GM12878 (cell line): ENCODE measurements around the gene MT1X.

ENCODE experiments used
- BCL3 ChIP-seq: IDR thresholded peaks from 2 replicates; pipeline ENCODE4 v1.6.1; 2011; ENCODE audit warnings: borderline replicate concordance, low read depth, mild to moderate bottlenecking, moderate library complexity, low read length; ENCODE audit not compliant: insufficient read depth, poor library complexity, severe bottlenecking
- CHD1 ChIP-seq: IDR thresholded peaks from 2 replicates; pipeline ENCODE4 v1.6.1; 2012; ENCODE audit warnings: low read depth, low read length, improper control_type of control experiment
- CTCF ChIP-seq, 3 experiments: IDR thresholded peaks in 2 of 3; conservative IDR thresholded peaks in 1 of 3; 2 replicates each; pipeline ENCODE4 v1.5.1; 2011; ENCODE audit warnings: low read depth in 3 of 3, low read length in 3 of 3, mild to moderate bottlenecking in 3 of 3, control low read depth in 2 of 3, moderate library complexity in 2 of 3, inconsistent platforms in 1 of 3, mixed read lengths in 1 of 3; ENCODE audit not compliant: control insufficient read depth in 2 of 3, insufficient read depth in 1 of 3; ENCODE audit errors: extremely low read depth in 1 of 3
- EGR1 ChIP-seq, 2 experiments: IDR thresholded peaks; 1 replicate in 1 of 2; 2 replicates in 1 of 2; pipeline ENCODE4 v1.6.1; 2011 to 2012; ENCODE audit warnings: low read depth in 2 of 2, low read length in 2 of 2, borderline replicate concordance in 1 of 2, mild to moderate bottlenecking in 1 of 2, moderate library complexity in 1 of 2
- FOXK2 ChIP-seq: fragments of 450-650 bp; IDR thresholded peaks from 2 replicates; pipeline ENCODE4 v1.6.1; 2017; ENCODE audit warnings: mild to moderate bottlenecking, moderate library complexity
- GATAD2B ChIP-seq: fragments of 450-650 bp; conservative IDR thresholded peaks from 2 replicates; pipeline ENCODE4 v1.6.1; 2017; ENCODE audit warnings: low read depth, mild to moderate bottlenecking, moderate library complexity
- KAT2A ChIP-seq: conservative IDR thresholded peaks from 2 replicates; pipeline ENCODE4 v1.6.1; 2011; ENCODE audit warnings: low read depth, low read length; ENCODE audit not compliant: control insufficient read depth
- NFYA ChIP-seq: IDR thresholded peaks from 2 replicates; pipeline ENCODE4 v1.6.1; 2011; ENCODE audit warnings: low read depth, mild to moderate bottlenecking, low read length, improper control_type of control experiment, borderline replicate concordance
- POLR2AphosphoS5 ChIP-seq: IDR thresholded peaks from 2 replicates; pipeline ENCODE4 v1.6.1; 2011; ENCODE audit warnings: mild to moderate bottlenecking, low read length, inconsistent platforms
- USF1 ChIP-seq: IDR thresholded peaks from 2 replicates; pipeline ENCODE4 v1.6.1; 2011; ENCODE audit warnings: borderline replicate concordance, low read depth, mild to moderate bottlenecking, moderate library complexity, mixed read lengths, low read length; ENCODE audit not compliant: insufficient read depth; ENCODE audit errors: extremely low read length
- ZBTB4 ChIP-seq: fragments of 450-650 bp; formaldehyde crosslinking; IDR thresholded peaks from 2 replicates; pipeline ENCODE4 v1.4.0; 2022; ENCODE audit warnings: mild to moderate bottlenecking, moderate library complexity

- TF ChIP-seq KAT2A (no peak), POLR2AphosphoS5 (no peak), FOXK2 (no peak), GATAD2B (no peak), CTCF (IDR thresholded peaks at IDR 0.05 in 2 of 3, conservative IDR thresholded peaks at IDR 0.05 in 1 of 3; ENCODE audit: control insufficient read depth in 2 of 3, extremely low read depth in 1 of 3, insufficient read depth in 1 of 3, low read depth in 3 of 3, low read length in 3 of 3) (no peak), EGR1 (IDR thresholded peaks at IDR 0.05; ENCODE audit: borderline replicate concordance in 1 of 2, low read depth in 2 of 2, low read length in 2 of 2) (no peak), NFYA (no peak), CHD1 (no peak), USF1 (no peak), BCL3 (no peak), ZBTB4 (CRISPR knock-in tag) (no peak)
These were observed 34.5 kb downstream of the MT1X start for GRCh38 chr16:56716761-56717160.
